ENCODE data around the gene VPS4B.

VPS4B gene

DNA sequence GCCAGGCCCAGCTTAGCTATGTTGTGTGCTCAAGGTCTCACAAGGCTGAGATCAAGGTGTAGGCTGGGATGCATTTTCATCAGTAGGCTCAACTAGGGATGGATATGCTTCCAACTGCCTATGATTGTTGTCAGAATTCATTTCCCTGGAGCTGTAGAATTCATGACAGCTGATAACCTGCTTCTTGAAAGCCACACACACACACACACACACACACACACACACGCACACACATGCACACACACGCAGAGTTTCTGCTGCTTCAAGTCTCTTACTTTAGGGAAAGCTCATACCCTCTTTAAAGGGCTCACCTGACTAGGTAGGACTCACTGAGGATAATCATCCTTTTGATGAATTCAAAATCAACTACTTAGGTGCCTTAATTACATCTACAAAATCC is 8.2 kb upstream of the VPS4B start:
- no peak for DNase-seq (ENCODE audit: low read depth, low spot score)

DNA sequence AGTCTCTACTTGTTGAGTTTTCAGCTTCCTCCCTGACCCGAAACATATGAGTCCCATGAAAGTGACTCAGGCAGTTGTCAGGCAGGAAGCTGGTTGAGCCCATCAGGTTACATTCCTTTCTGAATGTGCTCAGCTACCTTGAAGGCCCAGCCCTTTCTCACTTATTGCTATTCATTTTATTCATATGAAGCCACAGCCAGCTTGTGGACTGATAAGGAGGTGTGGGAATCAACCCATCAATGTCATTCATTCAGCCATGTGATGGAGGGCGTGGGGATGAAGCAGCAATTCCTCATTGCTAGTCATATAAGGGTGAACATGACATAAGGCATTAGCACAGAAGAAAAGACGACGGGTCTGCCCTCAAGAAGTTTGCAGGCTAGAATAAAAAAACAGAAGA is 5.3 kb upstream of the VPS4B start:
- DNase-seq (ENCODE audit: low read depth, low spot score): no peak

- no peak for DNase-seq (ENCODE audit: low read depth, low spot score)
These were observed 608 bp upstream of the VPS4B start for GRCh38 chr18:63422864-63423304.

DNA sequence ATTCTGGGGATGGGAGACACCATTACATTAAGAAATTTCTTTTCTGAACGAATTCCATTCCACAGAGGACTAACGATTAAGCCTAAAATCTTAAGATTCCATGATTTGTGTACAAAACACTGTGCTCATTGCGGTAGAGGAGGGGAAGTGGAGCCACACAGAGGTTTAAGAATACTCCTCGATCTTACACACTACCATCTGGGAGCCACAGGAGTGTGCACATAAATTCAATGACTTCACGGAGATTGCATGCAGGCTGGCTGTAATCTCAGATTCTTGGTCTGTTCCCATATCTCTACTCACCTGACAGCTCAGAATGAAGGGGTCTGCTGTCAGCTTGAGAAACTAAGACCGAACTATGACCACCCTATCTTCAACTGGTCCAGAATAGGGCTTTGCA is 762 bp downstream of the VPS4B start:
- no peak for DNase-seq (ENCODE audit: low read depth, low spot score)

DNA sequence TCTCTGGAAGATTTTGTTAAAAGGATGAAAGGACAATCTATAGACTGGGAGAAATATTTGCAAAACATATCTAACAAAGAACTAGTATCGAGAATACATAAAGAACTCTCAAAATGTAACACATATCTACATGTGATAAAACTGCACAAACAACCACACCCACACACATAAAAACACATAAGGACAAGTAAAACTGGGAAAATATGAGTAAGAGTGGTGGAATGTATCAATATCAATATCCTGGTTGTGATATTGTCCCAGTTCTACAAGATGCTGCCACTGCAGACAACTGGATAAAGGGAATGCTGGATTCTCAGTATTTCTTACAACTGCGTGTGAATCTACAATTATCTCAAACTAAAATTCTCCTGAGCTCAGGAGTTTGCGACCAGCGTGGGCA is 9.3 kb downstream of the VPS4B start:
- no peak for DNase-seq (ENCODE audit: low read depth, low spot score)

- DNase-seq (ENCODE audit: low read depth, low spot score): no peak
These were observed 11.5 kb downstream of the VPS4B start for GRCh38 chr18:63410792-63411191.

- no peak for DNase-seq (ENCODE audit: low read depth, low spot score)
These were observed 13.0 kb downstream of the VPS4B start for GRCh38 chr18:63409301-63409700.

- DNase-seq (ENCODE audit: low read depth, low spot score): no peak
These were observed 14.5 kb downstream of the VPS4B start for GRCh38 chr18:63407734-63408133.

GRCh38 chr18:63405986-63406385 is 16.3 kb downstream of the VPS4B start:
- no peak for DNase-seq (ENCODE audit: low read depth, low spot score)

DNA sequence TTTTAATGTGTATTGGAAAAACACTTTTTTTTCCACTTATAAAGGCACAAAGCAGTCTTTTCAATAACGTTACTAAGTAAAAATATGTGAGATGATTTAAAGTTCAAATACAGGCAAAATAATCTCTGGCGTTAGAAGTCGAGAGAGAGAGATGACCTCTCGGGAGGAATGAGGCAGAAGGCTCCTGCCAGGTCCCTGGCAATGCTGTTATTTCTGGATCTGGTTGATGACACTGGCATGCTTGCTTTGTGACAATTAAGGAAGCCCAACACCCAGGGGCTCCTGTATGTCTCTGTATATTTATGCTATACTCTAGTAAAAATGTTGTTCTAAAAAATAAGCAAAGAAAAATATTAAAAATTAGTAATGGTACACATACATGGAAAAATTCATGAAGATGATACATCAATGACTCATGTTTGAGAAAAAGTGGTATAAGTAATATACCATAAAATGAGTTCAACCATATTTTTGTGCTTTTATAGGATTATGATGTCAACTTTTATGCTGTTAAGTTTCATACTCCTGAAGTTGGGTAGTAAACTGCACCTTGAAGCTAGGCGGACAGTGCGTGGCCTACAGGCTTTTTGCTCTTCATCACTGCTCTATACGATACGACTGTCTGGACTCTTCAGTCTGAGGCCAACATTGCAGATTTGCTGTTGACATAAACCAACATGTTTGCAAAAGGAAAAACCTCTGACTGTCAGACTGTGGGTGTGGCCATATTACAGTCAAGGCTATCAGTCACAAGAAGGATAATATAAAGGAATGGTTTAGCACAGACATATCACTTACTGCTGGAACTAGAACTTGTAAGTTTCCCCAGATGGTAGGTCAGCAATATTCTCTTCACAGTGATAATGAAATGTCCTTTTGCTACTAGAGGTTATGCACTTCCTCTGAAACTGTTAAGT is 19.8 kb downstream of the VPS4B start:
- no peak for DNase-seq (ENCODE audit: low read depth, low spot score)

GRCh38 chr18:63399300-63399699 is 23.0 kb downstream of the VPS4B start:
- DNase-seq (ENCODE audit: low read depth, low spot score): no peak

DNA sequence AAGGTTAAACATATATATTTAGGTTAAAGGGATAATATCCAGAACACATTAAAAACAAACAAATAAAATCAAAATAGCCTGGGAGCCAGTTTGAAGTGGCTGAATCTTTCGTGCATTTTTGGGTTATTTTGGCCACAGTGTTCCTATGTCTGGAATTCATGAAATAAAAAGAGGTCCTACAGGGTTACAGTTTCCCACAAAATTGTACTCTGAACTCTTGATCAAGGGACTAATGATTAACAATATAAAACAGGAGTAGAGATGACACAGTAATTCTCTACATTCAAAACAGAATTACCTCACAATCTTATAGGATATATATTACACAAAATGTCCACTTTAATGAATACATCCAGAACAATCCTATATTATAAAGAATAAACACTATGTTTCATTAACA is 24.9 kb downstream of the VPS4B start:
- no peak for DNase-seq (ENCODE audit: low read depth, low spot score)

DNA sequence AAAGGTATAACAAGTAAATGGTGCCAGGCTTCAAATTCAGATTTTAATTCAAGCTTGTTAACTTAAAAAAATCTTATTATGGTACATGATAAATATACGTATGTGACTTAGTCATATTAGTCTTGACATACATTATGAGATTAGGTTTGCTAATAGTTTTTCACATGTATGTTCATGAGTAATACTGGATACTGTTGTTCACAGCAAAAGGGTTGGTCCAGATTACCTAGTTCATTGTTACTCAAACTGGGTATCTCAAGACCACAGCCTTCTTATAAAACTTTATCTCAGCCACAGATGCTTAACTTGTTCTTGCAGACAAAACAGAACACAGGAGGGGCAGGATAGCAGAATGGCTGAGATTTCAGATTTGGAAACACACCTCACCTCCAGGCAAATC is 26.8 kb downstream of the VPS4B start:
- no peak for DNase-seq (ENCODE audit: low read depth, low spot score)

DNA sequence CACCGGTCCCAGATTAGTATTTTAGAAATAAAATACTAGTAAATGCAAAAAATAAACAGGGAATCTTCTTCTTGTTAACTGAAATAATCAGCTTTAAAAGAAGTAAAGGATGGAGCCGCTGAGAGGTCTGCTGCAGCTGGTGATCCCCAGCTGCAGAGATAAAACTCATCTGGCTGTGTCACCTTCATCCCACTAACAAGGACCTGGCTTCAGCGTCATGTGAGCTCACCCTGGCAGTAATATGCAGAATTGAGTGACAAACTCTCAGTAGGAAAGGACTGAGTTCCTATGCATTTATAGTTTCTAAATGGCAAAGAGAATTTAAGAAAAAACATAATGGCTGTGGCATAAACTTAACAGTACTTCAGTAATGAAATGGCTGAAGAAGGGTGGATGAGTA is 27.3 kb downstream of the VPS4B start:
- DNase-seq (ENCODE audit: low read depth, low spot score): no peak

- no peak for DNase-seq (ENCODE audit: low read depth, low spot score)
These were observed 34.4 kb downstream of the VPS4B start for GRCh38 chr18:63387861-63388260.

DNA sequence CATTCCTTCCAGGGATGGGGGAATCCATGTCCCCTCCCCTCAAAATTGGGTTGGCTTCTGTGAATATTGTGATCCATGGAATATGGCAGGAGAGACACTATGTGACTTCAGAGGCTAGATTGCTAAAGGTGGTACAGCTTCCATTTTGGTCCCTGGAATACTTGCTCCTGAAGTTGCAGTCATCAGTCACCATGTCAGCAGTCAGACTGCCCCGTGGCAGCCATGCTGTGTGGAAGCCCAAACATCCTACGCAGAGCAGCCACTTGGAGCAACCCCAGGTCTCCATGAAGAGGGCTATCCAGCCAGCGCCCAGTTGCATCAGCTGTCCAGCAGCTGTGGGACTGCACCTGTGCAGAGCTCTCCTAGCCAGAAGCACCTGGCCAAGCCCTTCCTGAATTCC is 39.4 kb downstream of the VPS4B start:
- no peak for DNase-seq (ENCODE audit: low read depth, low spot score)

DNA sequence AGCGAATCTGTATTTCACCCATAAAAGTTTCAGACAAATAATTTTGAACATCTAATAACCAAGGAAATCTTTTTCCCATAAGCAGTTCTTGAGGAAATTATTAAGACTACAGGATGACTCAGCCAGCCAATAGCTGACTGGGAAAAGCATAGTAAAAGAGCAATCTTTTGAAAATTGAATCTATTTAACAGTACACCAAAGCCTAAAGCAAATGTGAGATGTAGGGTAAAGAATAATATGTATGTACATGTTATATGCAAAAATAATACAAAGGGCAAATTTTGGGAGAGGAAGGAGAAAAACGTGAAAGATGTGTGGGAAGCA is 42.7 kb downstream of the VPS4B start:
- DNase-seq (ENCODE audit: low read depth, low spot score): no peak

- no peak for DNase-seq (ENCODE audit: low read depth, low spot score)
These were observed 43.2 kb downstream of the VPS4B start for GRCh38 chr18:63378919-63379638.

DNA sequence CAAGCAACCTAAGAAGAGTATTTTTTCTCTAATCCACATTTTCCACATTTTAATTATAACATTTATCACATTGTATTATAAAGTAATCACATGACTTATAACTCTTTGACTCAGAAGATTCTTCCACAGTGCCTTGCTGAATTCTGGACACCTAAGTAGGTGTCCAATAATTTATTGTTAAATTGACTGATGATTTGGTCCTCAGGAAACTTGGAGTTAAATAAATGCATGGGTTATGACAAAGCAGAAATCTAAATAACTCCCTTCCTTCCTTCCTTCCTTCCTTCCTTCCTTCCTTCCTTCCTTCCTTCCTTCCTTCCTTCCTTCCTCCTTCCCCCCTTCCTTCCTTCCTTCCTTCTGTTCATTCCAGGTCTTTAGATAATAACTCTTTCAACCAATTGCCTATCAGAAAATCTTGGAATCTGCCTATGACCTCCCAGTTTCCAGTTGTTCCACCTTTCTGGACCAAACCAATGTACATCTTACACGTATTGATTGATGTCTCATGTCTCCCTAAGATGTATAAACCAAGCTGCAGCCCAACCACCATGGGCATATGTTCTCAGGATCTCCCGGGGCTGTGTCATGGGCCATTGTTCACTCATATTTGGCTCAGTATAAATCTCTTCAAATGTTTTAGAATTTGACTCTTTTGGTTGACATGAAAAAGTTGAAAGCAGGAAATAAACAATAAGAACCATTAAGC is 44.8 kb downstream of the VPS4B start:
- DNase-seq (ENCODE audit: low read depth, low spot score): no peak

DNA sequence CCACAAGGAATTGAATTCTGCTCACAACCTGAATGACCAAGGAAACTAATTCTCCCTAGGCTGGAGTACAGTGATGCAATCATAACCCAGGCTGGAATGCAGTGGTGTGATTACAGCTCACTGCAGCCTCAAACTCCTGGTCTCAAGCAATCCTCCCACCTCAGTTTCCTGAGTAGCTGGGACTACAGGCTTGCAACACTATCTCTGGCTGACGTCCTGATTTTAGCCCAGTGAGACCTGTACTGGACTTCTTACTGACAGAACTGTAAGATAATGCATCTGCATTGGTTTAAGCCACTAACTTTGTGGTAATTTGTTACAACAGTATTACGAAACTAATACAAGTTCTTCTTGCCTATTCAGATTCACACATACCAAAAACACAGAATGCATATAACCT is 45.7 kb downstream of the VPS4B start:
- no peak for DNase-seq (ENCODE audit: low read depth, low spot score)

DNA sequence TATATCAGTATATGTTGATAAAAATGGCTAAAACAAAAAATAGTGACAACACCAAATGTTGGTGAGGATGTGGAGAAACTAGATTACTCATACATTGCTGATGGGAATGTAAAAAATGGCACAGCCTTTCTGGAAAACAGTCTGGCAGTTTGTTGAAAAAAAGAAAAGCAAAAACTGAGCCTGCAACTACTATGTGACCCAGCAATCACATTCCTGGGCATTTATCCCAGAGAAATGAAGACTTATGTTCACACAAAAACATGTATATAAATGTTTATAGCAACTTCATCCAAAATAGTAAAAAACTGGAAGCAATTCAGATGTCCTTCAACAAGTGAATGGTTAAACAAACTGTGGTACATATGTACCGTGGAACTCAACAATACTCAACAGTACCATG is 47.7 kb downstream of the VPS4B start:
- no peak for DNase-seq (ENCODE audit: low read depth, low spot score)

- no peak for DNase-seq (ENCODE audit: low read depth, low spot score)
These were observed 49.1 kb downstream of the VPS4B start for GRCh38 chr18:63373161-63373560.

DNA sequence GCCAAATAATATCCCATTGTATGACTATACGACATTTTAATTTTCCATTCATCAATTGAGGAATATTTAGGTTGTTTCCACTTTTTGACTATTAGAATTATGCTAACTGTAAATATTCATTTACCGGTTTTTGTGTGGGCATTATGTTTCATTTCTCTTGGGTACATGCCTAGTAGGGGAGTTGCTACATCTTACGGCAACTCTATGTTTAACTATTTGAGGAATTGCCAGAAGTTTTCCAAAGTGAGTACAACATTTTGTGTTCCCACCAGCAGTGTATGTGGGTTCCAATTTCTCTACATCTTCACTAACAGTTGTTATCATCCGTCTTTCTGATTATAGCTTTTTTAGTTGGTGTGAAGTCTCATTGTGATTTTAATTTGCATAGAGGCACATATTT is 53.7 kb downstream of the VPS4B start:
- DNase-seq (ENCODE audit: low read depth, low spot score): no peak
